ENCODE data around the gene FITM1.

FITM1 gene

GRCh38 chr14:24159777-24160498 is 29.5 kb downstream of the FITM1 start:
- H3K9ac ChIP-seq (ENCODE audit: low read length), result no peak overlapping the region
- no peaks in the 10 kb centered on the region for H3K9me2 ChIP-seq (ENCODE audit: low read depth, low read length)
- no peak for TF ChIP-seq CTCF (IDR thresholded peaks at IDR 0.05; ENCODE audit: low read length)
- TF ChIP-seq EZH2 (IDR thresholded peaks at IDR 0.05; ENCODE audit: borderline replicate concordance, low read length), result no peak
- no peak overlapping the region for H3K27ac ChIP-seq (ENCODE audit: low read depth, low read length, poor library complexity, severe bottlenecking)
- no peak overlapping the region for H3K4me2 ChIP-seq (ENCODE audit: low read length)
- no peaks in the 10 kb centered on the region for H3K9me3 ChIP-seq (ENCODE audit: low read length)
- H3K36me3 ChIP-seq (ENCODE audit: insufficient read depth, low read length), result peaks cover 67% of the 10 kb centered on the region
- H2AFZ ChIP-seq (ENCODE audit: low read length), result no peak overlapping the region
- peaks cover 17% of the 10 kb centered on the region for H3K4me1 ChIP-seq (ENCODE audit: insufficient read depth, low read length, severe bottlenecking)
- no peaks in the 10 kb centered on the region for H3F3A ChIP-seq (ENCODE audit: insufficient read depth, low read length)
- no peaks in the 10 kb centered on the region for H3K27me3 ChIP-seq (ENCODE audit: insufficient read depth, low read length)
- H3K4me3 ChIP-seq (ENCODE audit: low read depth, low read length, poor library complexity, severe bottlenecking), result no peak overlapping the region
- no peaks in the 10 kb centered on the region for H4K20me1 ChIP-seq (ENCODE audit: insufficient read depth, low read length)
- no peaks in the 10 kb centered on the region for H3K79me2 ChIP-seq (ENCODE audit: insufficient read depth, low read length)

DNA sequence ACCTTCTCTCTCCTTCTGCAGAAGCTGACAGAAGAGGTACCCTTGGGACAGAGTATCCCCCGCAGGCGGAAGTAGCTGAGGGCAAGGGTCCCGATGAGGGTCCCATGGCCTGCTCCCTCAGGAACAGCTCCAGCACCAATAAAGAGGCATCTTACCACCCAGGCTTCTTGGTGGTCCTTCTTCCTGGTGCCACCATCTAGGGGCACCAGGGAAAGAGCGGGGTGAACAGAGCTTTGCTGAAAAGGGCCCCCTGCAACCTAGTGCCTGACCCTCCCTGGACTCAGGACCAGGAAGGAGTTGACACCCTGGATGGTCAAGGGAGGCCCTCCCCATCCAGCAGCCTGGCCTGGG is 30.0 kb downstream of the FITM1 start:
- no peaks in the 10 kb centered on the region for H3K79me2 ChIP-seq (ENCODE audit: insufficient read depth, low read length)
- H4K20me1 ChIP-seq (ENCODE audit: insufficient read depth, low read length), result no peaks in the 10 kb centered on the region
- no peaks in the 10 kb centered on the region for H3F3A ChIP-seq (ENCODE audit: insufficient read depth, low read length)
- H3K4me1 ChIP-seq (ENCODE audit: insufficient read depth, low read length, severe bottlenecking), result peaks cover 17% of the 10 kb centered on the region
- H3K36me3 ChIP-seq (ENCODE audit: insufficient read depth, low read length), result peaks cover 67% of the 10 kb centered on the region
- H2AFZ ChIP-seq (ENCODE audit: low read length), result no peak overlapping the region
- TF ChIP-seq EZH2 (IDR thresholded peaks at IDR 0.05; ENCODE audit: borderline replicate concordance, low read length) (no peak), CTCF (IDR thresholded peaks at IDR 0.05; ENCODE audit: low read length) (no peak)
- H3K4me3 ChIP-seq (ENCODE audit: low read depth, low read length, poor library complexity, severe bottlenecking), result no peak overlapping the region
- H3K4me2 ChIP-seq (ENCODE audit: low read length), result no peak overlapping the region
- no peak overlapping the region; the same call in 1 of the 2 replicates for H3K9ac ChIP-seq (ENCODE audit: low read length)
- no peaks in the 10 kb centered on the region for H3K9me3 ChIP-seq (ENCODE audit: low read length)
- H3K27me3 ChIP-seq (ENCODE audit: insufficient read depth, low read length), result no peaks in the 10 kb centered on the region
- H3K9me2 ChIP-seq (ENCODE audit: low read depth, low read length), result no peaks in the 10 kb centered on the region
- peak overlapping the region; percentile 29 for H3K27ac ChIP-seq (ENCODE audit: low read depth, low read length, poor library complexity, severe bottlenecking)

DNA sequence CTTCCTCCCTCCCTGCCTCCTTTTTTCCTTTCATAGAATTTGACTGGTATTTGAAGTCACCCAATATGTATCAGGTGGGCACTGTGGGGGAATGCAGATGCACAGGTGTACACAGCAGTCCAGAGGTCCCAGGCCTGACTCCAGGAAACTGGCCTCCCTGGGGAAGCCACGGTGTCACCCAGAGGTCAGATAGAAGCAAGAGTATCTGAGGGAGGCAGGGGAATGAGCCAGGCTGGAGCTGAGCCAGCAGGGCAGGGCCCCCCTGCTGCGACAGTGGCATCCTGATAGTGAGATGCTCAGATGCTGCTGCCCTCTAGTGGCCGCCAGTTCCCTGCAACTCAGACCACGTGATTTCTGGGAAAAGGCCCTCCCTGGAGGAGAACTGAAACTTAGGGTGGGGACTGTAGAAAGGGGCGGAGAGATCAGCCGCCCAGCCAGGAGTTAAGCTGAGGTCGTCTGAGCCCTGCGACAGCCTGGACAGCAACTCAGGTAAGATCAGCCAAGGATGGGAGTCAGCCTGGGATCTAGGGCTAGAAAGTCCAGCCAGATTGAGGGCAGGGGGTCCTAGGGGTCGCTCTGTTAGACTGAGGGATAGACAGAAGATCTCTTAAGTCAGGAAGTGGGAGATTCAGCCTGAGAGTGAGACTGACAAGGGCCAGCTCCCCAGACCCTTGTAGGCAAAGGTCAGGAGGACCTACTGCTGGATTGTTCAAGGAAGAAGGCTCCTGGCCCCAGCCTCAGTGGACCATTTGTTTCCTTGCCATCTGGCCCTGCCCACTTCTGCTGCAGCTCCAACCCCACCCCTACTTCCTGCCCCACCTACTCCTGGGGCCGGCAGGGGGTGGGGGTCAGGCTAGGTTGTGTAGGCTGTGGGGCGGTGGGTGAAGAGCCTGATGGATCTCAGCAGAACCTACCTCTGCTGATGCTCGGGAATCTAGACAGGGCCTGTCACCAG is 30.7 kb downstream of the FITM1 start, which contains the start of gene IRF9:
IRF9 (plus strand) TSS at position 416 of the 955 bp plus-strand sequence. CDS start 880 bp downstream, outside the sequence.
- H3K27ac ChIP-seq (ENCODE audit: low read depth, low read length, poor library complexity, severe bottlenecking), result peak within 1 kb of the TSS; percentile 70
- no peaks in the 10 kb centered on the region for H3K9me3 ChIP-seq (ENCODE audit: low read length)
- H3K4me3 ChIP-seq (ENCODE audit: low read depth, low read length, poor library complexity, severe bottlenecking), result peak within 1 kb of the TSS; percentile 65
- TF ChIP-seq EZH2 (IDR thresholded peaks at IDR 0.05; ENCODE audit: borderline replicate concordance, low read length) (no peak), CTCF (IDR thresholded peaks at IDR 0.05; ENCODE audit: low read length) (peak; percentile 94)
- no peaks in the 10 kb centered on the region for H3K27me3 ChIP-seq (ENCODE audit: insufficient read depth, low read length)
- no peaks in the 10 kb centered on the region for H3K79me2 ChIP-seq (ENCODE audit: insufficient read depth, low read length)
- H3K9ac ChIP-seq (ENCODE audit: low read length), result peak within 1 kb of the TSS; percentile 76
- H3K4me1 ChIP-seq (ENCODE audit: insufficient read depth, low read length, severe bottlenecking), result peaks cover 17% of the 10 kb centered on the region
- H3K9me2 ChIP-seq (ENCODE audit: low read depth, low read length), result no peaks in the 10 kb centered on the region
- peaks cover 67% of the 10 kb centered on the region for H3K36me3 ChIP-seq (ENCODE audit: insufficient read depth, low read length)
- H3K4me2 ChIP-seq (ENCODE audit: low read length), result peak within 1 kb of the TSS; percentile 81
- no peak within 1 kb of the TSS for H2AFZ ChIP-seq (ENCODE audit: low read length)
- H4K20me1 ChIP-seq (ENCODE audit: insufficient read depth, low read length), result no peaks in the 10 kb centered on the region
- no peaks in the 10 kb centered on the region for H3F3A ChIP-seq (ENCODE audit: insufficient read depth, low read length)
